Liver (tissue), 3 donors: ENCODE results near the gene MEIG1.

ENCODE experiments used
- CTCF ChIP-seq: fragments of 150-350 bp; IDR thresholded peaks from 2 replicates; pipeline ENCODE4 v1.5.1; 2017; ENCODE audit warnings: improper control_type of control experiment, low read depth, low read length; ENCODE audit not compliant: missing input control
- MAX ChIP-seq: IDR thresholded peaks from 2 replicates; pipeline ENCODE4 v1.6.1; 2016; ENCODE audit warnings: antibody characterized with exemption
- RXRA ChIP-seq, 2 donors: IDR thresholded peaks; 2 replicates each; pipeline ENCODE4 v1.6.1; 2017 to 2018; ENCODE audit warnings: antibody characterized with exemption in 2 of 2, mild to moderate bottlenecking in 1 of 2
- donor health status: healthy.
- donor health status: healthy.

GRCh38 chr10:14936584-14936983, 22.6 kb upstream of the MEIG1 start:
- TF ChIP-seq CTCF (no peak), MAX (no peak), RXRA (IDR thresholded peaks at IDR 0.05) (no peak)
